ENCODE measurements around the gene GPR39. TPM values are rescaled to one million over a fixed set of nuclear protein-coding genes. Genes with fewer than 3 reads are reported as not detected.

Gene GPR39
- polyA plus RNA-seq, 1 donor from 2014 or later: 1.1 TPM

GRCh38 chr2:132381376-132381775 lies 35.2 kb upstream of the GPR39 start:
- H3F3A ChIP-seq (ENCODE audit: insufficient read depth, low read length, poor library complexity, severe bottlenecking): no peaks in the 10 kb centered on the region

GRCh38 chr2:132383956-132384355 lies 32.6 kb upstream of the GPR39 start:
- Histone ChIP-seq H3K4me3 (ENCODE audit: low read length) (no peak overlapping the region), H3K9me3 (ENCODE audit: low read length) (no peaks in the 10 kb centered on the region), H3K36me3 (ENCODE audit: insufficient read depth, low read length) (no peaks in the 10 kb centered on the region), H3K9ac (ENCODE audit: low read length) (no peak overlapping the region), H4K20me1 (ENCODE audit: insufficient read depth) (no peaks in the 10 kb centered on the region), H3K27ac (ENCODE audit: low read length) (no peak overlapping the region), H2AFZ (ENCODE audit: low read depth, low read length) (no peak overlapping the region), H3K27me3 (ENCODE audit: insufficient read depth, low read depth, low read length) (no peaks in the 10 kb centered on the region), H3K79me2 (replicated peaks; ENCODE audit: insufficient read depth, low read length) (no peaks in the 10 kb centered on the region), H3F3A (ENCODE audit: insufficient read depth, low read length, poor library complexity, severe bottlenecking) (no peaks in the 10 kb centered on the region), H3K4me2 (ENCODE audit: low read length) (no peak overlapping the region), H3K9me2 (ENCODE audit: insufficient read depth, low read length) (no peaks in the 10 kb centered on the region)
- no peak for TF ChIP-seq POLR2AphosphoS5 (IDR thresholded peaks at IDR 0.05)
- TF ChIP-seq SMC3 (conservative IDR thresholded peaks at IDR 0.05; ENCODE audit: poor library complexity): no peak
- no peak for TF ChIP-seq EZH2 (IDR thresholded peaks at IDR 0.05; ENCODE audit: borderline replicate concordance, insufficient read depth, low read length, poor library complexity, severe bottlenecking)
- no peak for TF ChIP-seq CTCF (IDR thresholded peaks at IDR 0.05; ENCODE audit: poor library complexity, severe bottlenecking)
- TF ChIP-seq TAF1 (IDR thresholded peaks at IDR 0.05; ENCODE audit: low read depth): no peak
- TF ChIP-seq MXI1 (conservative IDR thresholded peaks at IDR 0.05; ENCODE audit: poor library complexity, severe bottlenecking): no peak
- no peak for TF ChIP-seq REST (IDR thresholded peaks at IDR 0.05; ENCODE audit: borderline replicate concordance)
- no peak for TF ChIP-seq EP300 (conservative IDR thresholded peaks at IDR 0.05; ENCODE audit: poor library complexity, severe bottlenecking)
- no peak for TF ChIP-seq RAD21 (conservative IDR thresholded peaks at IDR 0.05)

More at GRCh38 chr2:132381376-132381775, 35.2 kb upstream of the GPR39 start:
- H3K9ac ChIP-seq (ENCODE audit: low read length): no peak overlapping the region
- H3K9me3 ChIP-seq (ENCODE audit: low read length): no peaks in the 10 kb centered on the region
- no peaks in the 10 kb centered on the region for H4K20me1 ChIP-seq (ENCODE audit: insufficient read depth)
- no peaks in the 10 kb centered on the region for H3K79me2 ChIP-seq (replicated peaks; ENCODE audit: insufficient read depth, low read length)
- H3K27me3 ChIP-seq (ENCODE audit: insufficient read depth, low read depth, low read length): no peaks in the 10 kb centered on the region
- no peaks in the 10 kb centered on the region for H3K9me2 ChIP-seq (ENCODE audit: insufficient read depth, low read length)
- TF ChIP-seq CTCF (IDR thresholded peaks at IDR 0.05; ENCODE audit: poor library complexity, severe bottlenecking): no peak
- no peak for TF ChIP-seq REST (IDR thresholded peaks at IDR 0.05; ENCODE audit: borderline replicate concordance)
- TF ChIP-seq EP300 (conservative IDR thresholded peaks at IDR 0.05; ENCODE audit: poor library complexity, severe bottlenecking): no peak
- no peak overlapping the region for H3K4me2 ChIP-seq (ENCODE audit: low read length)
- no peaks in the 10 kb centered on the region for H3K36me3 ChIP-seq (ENCODE audit: insufficient read depth, low read length)
- no peak overlapping the region for H3K4me3 ChIP-seq (ENCODE audit: low read length)
- H3K27ac ChIP-seq (ENCODE audit: low read length): no peak overlapping the region
- no peak overlapping the region for H2AFZ ChIP-seq (ENCODE audit: low read depth, low read length)
